ENCODE results near the gene APMAP. TPM values are rescaled to one million over a fixed set of nuclear protein-coding genes. Genes with fewer than 3 reads are reported as not detected.

Gene APMAP
- total and polyA plus RNA-seq, 2 of the 13 experiments (the other 11 are each of a cell fraction or from before 2014, with no cell fraction given) = 168 to 214 TPM

DNA sequence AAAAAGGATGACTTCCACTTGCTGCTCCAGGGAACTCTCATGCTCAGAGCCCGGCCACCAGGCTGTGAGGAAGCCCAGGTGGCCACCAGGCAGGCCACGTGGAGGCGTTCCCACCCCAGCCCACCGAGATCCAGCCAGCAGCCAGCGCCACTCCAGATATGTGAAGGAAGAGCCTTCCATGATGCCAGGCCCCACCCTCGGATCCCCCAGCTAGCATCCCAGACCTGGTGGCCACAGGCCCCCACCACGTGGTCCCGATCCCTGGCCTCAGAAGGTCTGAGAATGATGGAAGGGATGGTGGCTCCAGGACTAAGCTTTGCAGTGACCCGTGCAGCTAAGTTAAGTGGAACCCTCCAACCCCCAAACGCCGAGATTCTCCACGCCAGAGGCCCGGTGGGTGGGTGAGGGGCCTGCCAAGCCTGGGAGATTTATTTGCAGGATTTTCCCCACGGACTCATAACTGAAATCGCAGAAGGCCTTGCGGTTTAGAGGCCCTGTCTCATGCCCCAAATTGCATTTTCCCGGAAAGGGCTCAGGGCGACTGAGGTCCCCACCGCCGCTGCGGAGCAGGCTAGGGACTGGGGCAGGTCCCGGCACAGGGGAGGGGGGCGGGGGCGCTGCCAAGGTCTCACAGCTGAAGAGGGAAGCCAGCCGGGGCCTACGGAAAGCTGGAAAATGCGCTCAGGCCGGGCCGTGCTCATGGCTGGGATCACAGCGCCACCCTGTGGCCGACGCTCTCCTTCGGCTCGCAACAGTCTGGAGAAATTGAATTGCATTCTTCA, 74.6 kb downstream of the APMAP start (continued):
- no peak for TF ChIP-seq EP300 (IDR thresholded peaks at IDR 0.05; ENCODE audit: low read depth in 2 of 2, low read length in 2 of 2)
- TF ChIP-seq EP300 (CRISPR knock-in tag; IDR thresholded peaks at IDR 0.05; ENCODE audit: borderline replicate concordance) = no peak
- TF ChIP-seq, protein P1, sequence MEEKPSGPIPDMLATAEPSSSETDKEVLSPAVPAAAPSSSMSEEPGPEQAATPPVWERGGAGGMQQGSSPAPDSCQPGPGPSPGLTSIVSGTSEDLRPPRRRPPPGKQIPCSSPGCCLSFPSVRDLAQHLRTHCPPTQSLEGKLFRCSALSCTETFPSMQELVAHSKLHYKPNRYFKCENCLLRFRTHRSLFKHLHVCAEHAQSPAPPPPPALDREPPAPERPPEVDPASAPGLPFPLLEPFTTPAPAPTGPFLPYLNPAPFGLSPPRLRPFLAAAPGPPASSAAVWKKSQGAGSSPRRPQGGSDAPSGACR (CRISPR knock-in tag; IDR thresholded peaks at IDR 0.05) = peak; percentile 51; the same call in 1 of the 2 replicates
- TF ChIP-seq, protein P2, sequence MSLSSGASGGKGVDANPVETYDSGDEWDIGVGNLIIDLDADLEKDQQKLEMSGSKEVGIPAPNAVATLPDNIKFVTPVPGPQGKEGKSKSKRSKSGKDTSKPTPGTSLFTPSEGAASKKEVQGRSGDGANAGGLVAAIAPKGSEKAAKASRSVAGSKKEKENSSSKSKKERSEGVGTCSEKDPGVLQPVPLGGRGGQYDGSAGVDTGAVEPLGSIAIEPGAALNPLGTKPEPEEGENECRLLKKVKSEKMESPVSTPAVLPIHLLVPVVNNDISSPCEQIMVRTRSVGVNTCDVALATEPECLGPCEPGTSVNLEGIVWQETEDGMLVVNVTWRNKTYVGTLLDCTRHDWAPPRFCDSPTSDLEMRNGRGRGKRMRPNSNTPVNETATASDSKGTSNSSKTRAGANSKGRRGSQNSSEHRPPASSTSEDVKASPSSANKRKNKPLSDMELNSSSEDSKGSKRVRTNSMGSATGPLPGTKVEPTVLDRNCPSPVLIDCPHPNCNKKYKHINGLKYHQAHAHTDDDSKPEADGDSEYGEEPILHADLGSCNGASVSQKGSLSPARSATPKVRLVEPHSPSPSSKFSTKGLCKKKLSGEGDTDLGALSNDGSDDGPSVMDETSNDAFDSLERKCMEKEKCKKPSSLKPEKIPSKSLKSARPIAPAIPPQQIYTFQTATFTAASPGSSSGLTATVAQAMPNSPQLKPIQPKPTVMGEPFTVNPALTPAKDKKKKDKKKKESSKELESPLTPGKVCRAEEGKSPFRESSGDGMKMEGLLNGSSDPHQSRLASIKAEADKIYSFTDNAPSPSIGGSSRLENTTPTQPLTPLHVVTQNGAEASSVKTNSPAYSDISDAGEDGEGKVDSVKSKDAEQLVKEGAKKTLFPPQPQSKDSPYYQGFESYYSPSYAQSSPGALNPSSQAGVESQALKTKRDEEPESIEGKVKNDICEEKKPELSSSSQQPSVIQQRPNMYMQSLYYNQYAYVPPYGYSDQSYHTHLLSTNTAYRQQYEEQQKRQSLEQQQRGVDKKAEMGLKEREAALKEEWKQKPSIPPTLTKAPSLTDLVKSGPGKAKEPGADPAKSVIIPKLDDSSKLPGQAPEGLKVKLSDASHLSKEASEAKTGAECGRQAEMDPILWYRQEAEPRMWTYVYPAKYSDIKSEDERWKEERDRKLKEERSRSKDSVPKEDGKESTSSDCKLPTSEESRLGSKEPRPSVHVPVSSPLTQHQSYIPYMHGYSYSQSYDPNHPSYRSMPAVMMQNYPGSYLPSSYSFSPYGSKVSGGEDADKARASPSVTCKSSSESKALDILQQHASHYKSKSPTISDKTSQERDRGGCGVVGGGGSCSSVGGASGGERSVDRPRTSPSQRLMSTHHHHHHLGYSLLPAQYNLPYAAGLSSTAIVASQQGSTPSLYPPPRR (CRISPR knock-in tag; IDR thresholded peaks at IDR 0.05; ENCODE audit: borderline replicate concordance) = no peak
- peak; percentile 68 for TF ChIP-seq TEAD3 (CRISPR knock-in tag; optimal IDR thresholded peaks at IDR 0.05; ENCODE audit: borderline replicate concordance)
- no peak for TF ChIP-seq ZNF766 (CRISPR knock-in tag; IDR thresholded peaks at IDR 0.05; ENCODE audit: borderline replicate concordance)
- no peak for TF ChIP-seq PCBP2 (optimal IDR thresholded peaks at IDR 0.05; ENCODE audit: low read depth, low read length, poor library complexity, severe bottlenecking)
- TF ChIP-seq, protein P3, sequence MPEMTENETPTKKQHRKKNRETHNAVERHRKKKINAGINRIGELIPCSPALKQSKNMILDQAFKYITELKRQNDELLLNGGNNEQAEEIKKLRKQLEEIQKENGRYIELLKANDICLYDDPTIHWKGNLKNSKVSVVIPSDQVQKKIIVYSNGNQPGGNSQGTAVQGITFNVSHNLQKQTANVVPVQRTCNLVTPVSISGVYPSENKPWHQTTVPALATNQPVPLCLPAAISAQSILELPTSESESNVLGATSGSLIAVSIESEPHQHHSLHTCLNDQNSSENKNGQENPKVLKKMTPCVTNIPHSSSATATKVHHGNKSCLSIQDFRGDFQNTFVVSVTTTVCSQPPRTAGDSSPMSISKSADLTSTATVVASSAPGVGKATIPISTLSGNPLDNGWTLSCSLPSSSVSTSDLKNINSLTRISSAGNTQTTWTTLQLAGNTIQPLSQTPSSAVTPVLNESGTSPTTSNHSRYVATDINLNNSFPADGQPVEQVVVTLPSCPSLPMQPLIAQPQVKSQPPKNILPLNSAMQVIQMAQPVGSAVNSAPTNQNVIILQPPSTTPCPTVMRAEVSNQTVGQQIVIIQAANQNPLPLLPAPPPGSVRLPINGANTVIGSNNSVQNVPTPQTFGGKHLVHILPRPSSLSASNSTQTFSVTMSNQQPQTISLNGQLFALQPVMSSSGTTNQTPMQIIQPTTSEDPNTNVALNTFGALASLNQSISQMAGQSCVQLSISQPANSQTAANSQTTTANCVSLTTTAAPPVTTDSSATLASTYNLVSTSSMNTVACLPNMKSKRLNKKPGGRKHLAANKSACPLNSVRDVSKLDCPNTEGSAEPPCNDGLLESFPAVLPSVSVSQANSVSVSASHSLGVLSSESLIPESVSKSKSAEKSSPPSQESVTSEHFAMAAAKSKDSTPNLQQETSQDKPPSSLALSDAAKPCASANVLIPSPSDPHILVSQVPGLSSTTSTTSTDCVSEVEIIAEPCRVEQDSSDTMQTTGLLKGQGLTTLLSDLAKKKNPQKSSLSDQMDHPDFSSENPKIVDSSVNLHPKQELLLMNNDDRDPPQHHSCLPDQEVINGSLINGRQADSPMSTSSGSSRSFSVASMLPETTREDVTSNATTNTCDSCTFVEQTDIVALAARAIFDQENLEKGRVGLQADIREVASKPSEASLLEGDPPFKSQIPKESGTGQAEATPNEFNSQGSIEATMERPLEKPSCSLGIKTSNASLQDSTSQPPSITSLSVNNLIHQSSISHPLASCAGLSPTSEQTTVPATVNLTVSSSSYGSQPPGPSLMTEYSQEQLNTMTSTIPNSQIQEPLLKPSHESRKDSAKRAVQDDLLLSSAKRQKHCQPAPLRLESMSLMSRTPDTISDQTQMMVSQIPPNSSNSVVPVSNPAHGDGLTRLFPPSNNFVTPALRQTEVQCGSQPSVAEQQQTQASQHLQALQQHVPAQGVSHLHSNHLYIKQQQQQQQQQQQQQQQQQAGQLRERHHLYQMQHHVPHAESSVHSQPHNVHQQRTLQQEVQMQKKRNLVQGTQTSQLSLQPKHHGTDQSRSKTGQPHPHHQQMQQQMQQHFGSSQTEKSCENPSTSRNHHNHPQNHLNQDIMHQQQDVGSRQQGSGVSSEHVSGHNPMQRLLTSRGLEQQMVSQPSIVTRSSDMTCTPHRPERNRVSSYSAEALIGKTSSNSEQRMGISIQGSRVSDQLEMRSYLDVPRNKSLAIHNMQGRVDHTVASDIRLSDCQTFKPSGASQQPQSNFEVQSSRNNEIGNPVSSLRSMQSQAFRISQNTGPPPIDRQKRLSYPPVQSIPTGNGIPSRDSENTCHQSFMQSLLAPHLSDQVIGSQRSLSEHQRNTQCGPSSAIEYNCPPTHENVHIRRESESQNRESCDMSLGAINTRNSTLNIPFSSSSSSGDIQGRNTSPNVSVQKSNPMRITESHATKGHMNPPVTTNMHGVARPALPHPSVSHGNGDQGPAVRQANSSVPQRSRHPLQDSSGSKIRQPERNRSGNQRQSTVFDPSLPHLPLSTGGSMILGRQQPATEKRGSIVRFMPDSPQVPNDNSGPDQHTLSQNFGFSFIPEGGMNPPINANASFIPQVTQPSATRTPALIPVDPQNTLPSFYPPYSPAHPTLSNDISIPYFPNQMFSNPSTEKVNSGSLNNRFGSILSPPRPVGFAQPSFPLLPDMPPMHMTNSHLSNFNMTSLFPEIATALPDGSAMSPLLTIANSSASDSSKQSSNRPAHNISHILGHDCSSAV (CRISPR knock-in tag; IDR thresholded peaks at IDR 0.05; ENCODE audit: borderline replicate concordance) = no peak
- no peak for TF ChIP-seq ZNF20 (CRISPR knock-in tag; IDR thresholded peaks at IDR 0.05)
- no peak for TF ChIP-seq FOXO1 (CRISPR knock-in tag; IDR thresholded peaks at IDR 0.05)
- TF ChIP-seq, protein P4, sequence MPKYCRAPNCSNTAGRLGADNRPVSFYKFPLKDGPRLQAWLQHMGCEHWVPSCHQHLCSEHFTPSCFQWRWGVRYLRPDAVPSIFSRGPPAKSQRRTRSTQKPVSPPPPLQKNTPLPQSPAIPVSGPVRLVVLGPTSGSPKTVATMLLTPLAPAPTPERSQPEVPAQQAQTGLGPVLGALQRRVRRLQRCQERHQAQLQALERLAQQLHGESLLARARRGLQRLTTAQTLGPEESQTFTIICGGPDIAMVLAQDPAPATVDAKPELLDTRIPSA (CRISPR knock-in tag; IDR thresholded peaks at IDR 0.05; ENCODE audit: borderline replicate concordance) = no peak; the same call in 1 of the 2 replicates
- TF ChIP-seq PHF20 (CRISPR knock-in tag; IDR thresholded peaks at IDR 0.05) = no peak
- no peak for TF ChIP-seq FLYWCH1 (CRISPR knock-in tag; IDR thresholded peaks at IDR 0.05)
- 0 out of 2 replicates have a peak, but pooled peaks have one; percentile 12 for TF ChIP-seq YEATS2 (CRISPR knock-in tag; IDR thresholded peaks at IDR 0.05; ENCODE audit: borderline replicate concordance)

Data from HepG2 (cell line).